A549 (cell line): ENCODE results near the gene TTLL11. TPM values are rescaled to one million over a fixed set of nuclear protein-coding genes. Genes with fewer than 3 reads are reported as not detected.

ENCODE experiments used
- ATAC-seq, 2 experiments: fragments of 200-7000 bp in 1 of 2; fragments of >200 bp in 1 of 2; cut with Nextera tagmentation in 1 of 2; cut with Tn5 transposase in 1 of 2; 3 replicates each; pipeline versions ENCODE4 v1.8.0 to v1.9.1; 2018 to 2020; ENCODE audit warnings: mild to moderate bottlenecking in 1 of 2, moderate library complexity in 1 of 2
- CTCF ChIA-PET: fragments of 300-600 bp; sonication (Branson Sonifier 250); formaldehyde crosslinking; extraction: SDS; loops from one replicate; lab custom pipeline; 2021; ENCODE audit warnings: antibody characterized with exemption, inconsistent platforms; lab: Yijun Ruan, JAX
- POLR2A ChIA-PET: fragments of 350-600 bp; formaldehyde crosslinking; extraction: SDS; loops from one replicate; lab custom pipeline; 2021; ENCODE audit warnings: antibody characterized with exemption, inconsistent platforms; lab: Yijun Ruan, JAX
- DNase-seq, 2 experiments: peaks; one replicate each; pipeline versions ENCODE4 v3.0.0 to v3.0.0-alpha.2; 2011 to 2016; ENCODE audit warnings: low read depth in 1 of 2, low spot score in 1 of 2
- FAIRE-seq: peaks from 2 replicates; lab custom pipeline; 2011; peaks lifted over from hg19 to GRCh38; lab: Jason Lieb, UNC
- H3K27ac ChIP-seq, 2 experiments: fragments of >200 bp; sonication (Bioruptor Twin); formaldehyde crosslinking; 3 replicates each; pipeline ENCODE4 v1.5.1; 2016 to 2017
- H3K4me1 ChIP-seq: fragments of >200 bp; sonication (Bioruptor Twin); formaldehyde crosslinking; 3 replicates; pipeline ENCODE4 v1.6.1; 2016
- H3K4me2 ChIP-seq: fragments of >200 bp; sonication (Bioruptor Twin); formaldehyde crosslinking; 3 replicates; pipeline ENCODE4 v1.6.1; 2016
- H3K4me3 ChIP-seq: fragments of >200 bp; sonication (Bioruptor Twin); formaldehyde crosslinking; 3 replicates; pipeline ENCODE4 v1.5.1; 2016
- H3K9me3 ChIP-seq: fragments of >200 bp; sonication (Bioruptor Twin); formaldehyde crosslinking; 3 replicates; pipeline ENCODE4 v1.6.1; 2016
- ATOH8 ChIP-seq: fragments of 250-450 bp; sonication (Bioruptor Pico); IDR thresholded peaks from 2 replicates; pipeline ENCODE4 v1.5.0; 2020; ENCODE audit warnings: low read depth, mild to moderate bottlenecking, moderate library complexity
- CBX2 ChIP-seq: fragments of 200-600 bp; sonication (generic); IDR thresholded peaks from 2 replicates; pipeline ENCODE4 v1.6.1; 2016; ENCODE audit warnings: low read depth, mild to moderate bottlenecking, borderline replicate concordance
- CEBPB ChIP-seq, 2 experiments: fragments of >200 bp in 1 of 2; sonication (Bioruptor Twin) in 1 of 2; formaldehyde crosslinking in 1 of 2; IDR thresholded peaks; 2 replicates each; pipeline ENCODE4 v1.6.1; 2012 to 2016
- CHD4 ChIP-seq: fragments of 200-600 bp; sonication (generic); IDR thresholded peaks from 2 replicates; pipeline ENCODE4 v1.6.1; 2016; ENCODE audit warnings: antibody characterized with exemption, mild to moderate bottlenecking, borderline replicate concordance
- ELK1 ChIP-seq: fragments of 150-350 bp; IDR thresholded peaks from 2 replicates; pipeline ENCODE4 v1.6.1; 2014; ENCODE audit warnings: low read depth, mild to moderate bottlenecking, low read length
- FOSB ChIP-seq: fragments of 250-450 bp; sonication (Bioruptor Pico); IDR thresholded peaks from 2 replicates; pipeline ENCODE4 v1.5.0; 2020; ENCODE audit warnings: mild to moderate bottlenecking, moderate library complexity
- FOSL2 ChIP-seq, 2 experiments: fragments of 450-650 bp in 1 of 2; fragments of >200 bp in 1 of 2; sonication (Bioruptor Twin) in 1 of 2; formaldehyde crosslinking; IDR thresholded peaks; 2 replicates each; pipeline versions ENCODE4 v1.5.0 to v1.6.1; 2016 to 2020; ENCODE audit warnings: mild to moderate bottlenecking in 1 of 2, moderate library complexity in 1 of 2
- GATA3 ChIP-seq: IDR thresholded peaks from 2 replicates; pipeline ENCODE4 v1.6.1; 2012; ENCODE audit warnings: borderline replicate concordance
- HOXB5 ChIP-seq: fragments of 250-450 bp; sonication (Bioruptor Pico); IDR thresholded peaks from 2 replicates; pipeline ENCODE4 v1.5.0; 2020; ENCODE audit warnings: mild to moderate bottlenecking, moderate library complexity
- KDM5A ChIP-seq: fragments of 200-600 bp; sonication (generic); IDR thresholded peaks from 2 replicates; pipeline ENCODE4 v1.6.1; 2016; ENCODE audit warnings: antibody characterized with exemption, mild to moderate bottlenecking
- MAZ ChIP-seq: fragments of 150-350 bp; IDR thresholded peaks from 2 replicates; pipeline ENCODE4 v1.6.1; 2014; ENCODE audit warnings: antibody characterized with exemption, low read depth, low read length, borderline replicate concordance
- NFE2L2 ChIP-seq: fragments of 150-350 bp; conservative IDR thresholded peaks from 2 replicates; pipeline ENCODE4 v1.6.1; 2014; ENCODE audit warnings: low read length
- NR3C1 ChIP-seq: fragments of >200 bp; sonication (Bioruptor Twin); formaldehyde crosslinking; IDR thresholded peaks from 3 replicates; pipeline ENCODE4 v1.6.1; 2017
- PHF8 ChIP-seq: fragments of 200-600 bp; sonication (generic); IDR thresholded peaks from 2 replicates; pipeline ENCODE4 v1.6.1; 2016; ENCODE audit warnings: low read depth, mild to moderate bottlenecking, antibody characterized with exemption, moderate library complexity, borderline replicate concordance
- POLR2AphosphoS2 ChIP-seq: conservative IDR thresholded peaks from 2 replicates; pipeline ENCODE4 v1.6.1; 2012; ENCODE audit warnings: low read length, improper control_type of control experiment, inconsistent platforms
- RCOR1 ChIP-seq: fragments of 150-350 bp; IDR thresholded peaks from 2 replicates; pipeline ENCODE4 v1.6.1; 2014; ENCODE audit warnings: antibody characterized with exemption, low read length, low read depth
- RNF2 ChIP-seq: fragments of 200-600 bp; sonication (generic); IDR thresholded peaks from 2 replicates; pipeline ENCODE4 v1.6.1; 2016; ENCODE audit warnings: low read depth, mild to moderate bottlenecking, antibody characterized with exemption, moderate library complexity, borderline replicate concordance
- SMC3 ChIP-seq: fragments of >200 bp; sonication (Bioruptor Twin); formaldehyde crosslinking; IDR thresholded peaks from 3 replicates; pipeline ENCODE4 v1.6.1; 2018; ENCODE audit warnings: inconsistent platforms
- SREBF2 ChIP-seq: fragments of 450-650 bp; IDR thresholded peaks from 2 replicates; pipeline ENCODE4 v1.6.1; 2014; ENCODE audit warnings: mild to moderate bottlenecking, moderate library complexity
- ZC3H11A ChIP-seq: fragments of 450-650 bp; IDR thresholded peaks from 2 replicates; pipeline ENCODE4 v1.6.1; 2014; ENCODE audit warnings: antibody characterized with exemption, mild to moderate bottlenecking
- WGBS: methylation state at CpG from one replicate; pipeline ENCODE4 v1.1.6; 2017; ENCODE audit errors: missing lambda C conversion rate; 5-methylcytosine and 5-hydroxymethylcytosine counted together
- polyA plus RNA-seq, 4 experiments: library from polyadenylated mRNA; depleted of rRNA in 3 of 4; stranded (reverse); fragments of >200 nt; fragmentation: RNase III in 1 of 4; extraction: RNeasy Plus Mini Kit Qiagen cat#74134 plus additional on column Dnase treatment in 1 of 4; gene quantifications; 2 replicates in 3 of 4; 3 replicates in 1 of 4; pipeline ENCODE4 v1.2.3, GENCODE V29; 2011 to 2017
- TF ChIP-seq, protein P1 (sequence below): fragments of 200-600 bp; sonication (generic); IDR thresholded peaks from 2 replicates; pipeline ENCODE4 v1.6.1; 2016; ENCODE audit warnings: antibody characterized with exemption, mild to moderate bottlenecking, moderate library complexity

TTLL11 gene
- polyA plus RNA-seq, 2 of the 4 experiments (the other 2 are of a cell fraction) = 1.8 to 2.6 TPM

DNA sequence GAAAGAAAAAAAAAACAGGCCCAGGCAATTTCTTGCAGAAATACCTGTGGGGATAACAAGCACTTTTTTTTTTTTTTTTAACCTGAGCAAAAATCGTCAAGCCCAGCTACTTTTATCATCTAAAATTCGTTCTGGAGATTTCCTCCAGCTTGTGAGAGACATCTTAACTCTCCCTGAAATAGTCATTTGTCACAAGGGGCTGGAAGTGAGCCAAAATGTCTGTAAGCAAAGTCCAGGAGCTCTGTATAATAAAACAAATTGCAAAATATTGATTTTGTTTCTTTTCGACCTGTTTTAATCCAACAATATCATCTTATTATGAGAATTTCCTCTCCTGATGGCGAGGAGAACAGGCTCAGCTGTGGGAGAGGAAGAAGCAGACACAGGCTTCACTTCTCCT, 168.4 kb downstream of the TTLL11 start:
- ATAC-seq (no peak), FAIRE-seq (no peak), DNase-seq (no peak)
- no peak overlapping the region for H3K27ac ChIP-seq
- no peaks in the 10 kb centered on the region for H3K4me1 ChIP-seq
- ChIA-PET POLR2A (no interaction called here), CTCF (interaction anchor here (2.2 kb wide), 1 partner anchor 69 kb away, joined by 5 read pairs; no protein-coding TSS in a partner anchor)
- TF ChIP-seq, protein P1, sequence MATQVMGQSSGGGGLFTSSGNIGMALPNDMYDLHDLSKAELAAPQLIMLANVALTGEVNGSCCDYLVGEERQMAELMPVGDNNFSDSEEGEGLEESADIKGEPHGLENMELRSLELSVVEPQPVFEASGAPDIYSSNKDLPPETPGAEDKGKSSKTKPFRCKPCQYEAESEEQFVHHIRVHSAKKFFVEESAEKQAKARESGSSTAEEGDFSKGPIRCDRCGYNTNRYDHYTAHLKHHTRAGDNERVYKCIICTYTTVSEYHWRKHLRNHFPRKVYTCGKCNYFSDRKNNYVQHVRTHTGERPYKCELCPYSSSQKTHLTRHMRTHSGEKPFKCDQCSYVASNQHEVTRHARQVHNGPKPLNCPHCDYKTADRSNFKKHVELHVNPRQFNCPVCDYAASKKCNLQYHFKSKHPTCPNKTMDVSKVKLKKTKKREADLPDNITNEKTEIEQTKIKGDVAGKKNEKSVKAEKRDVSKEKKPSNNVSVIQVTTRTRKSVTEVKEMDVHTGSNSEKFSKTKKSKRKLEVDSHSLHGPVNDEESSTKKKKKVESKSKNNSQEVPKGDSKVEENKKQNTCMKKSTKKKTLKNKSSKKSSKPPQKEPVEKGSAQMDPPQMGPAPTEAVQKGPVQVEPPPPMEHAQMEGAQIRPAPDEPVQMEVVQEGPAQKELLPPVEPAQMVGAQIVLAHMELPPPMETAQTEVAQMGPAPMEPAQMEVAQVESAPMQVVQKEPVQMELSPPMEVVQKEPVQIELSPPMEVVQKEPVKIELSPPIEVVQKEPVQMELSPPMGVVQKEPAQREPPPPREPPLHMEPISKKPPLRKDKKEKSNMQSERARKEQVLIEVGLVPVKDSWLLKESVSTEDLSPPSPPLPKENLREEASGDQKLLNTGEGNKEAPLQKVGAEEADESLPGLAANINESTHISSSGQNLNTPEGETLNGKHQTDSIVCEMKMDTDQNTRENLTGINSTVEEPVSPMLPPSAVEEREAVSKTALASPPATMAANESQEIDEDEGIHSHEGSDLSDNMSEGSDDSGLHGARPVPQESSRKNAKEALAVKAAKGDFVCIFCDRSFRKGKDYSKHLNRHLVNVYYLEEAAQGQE = no peak
- TF ChIP-seq HOXB5 (CRISPR knock-in tag) (no peak), CEBPB (IDR thresholded peaks at IDR 0.05) (no peak), CHD4 (no peak), GATA3 (no peak), KDM5A (no peak), RCOR1 (no peak), FOSL2 (IDR thresholded peaks at IDR 0.05) (no peak), FOSL2 (CRISPR knock-in tag; IDR thresholded peaks at IDR 0.05) (no peak), MAZ (no peak), ATOH8 (no peak), SREBF2 (no peak), NR3C1 (no peak), NFE2L2 (no peak), FOSB (CRISPR knock-in tag) (no peak), POLR2AphosphoS2 (no peak), RNF2 (no peak), PHF8 (no peak)
- H3K4me3 ChIP-seq = no peak overlapping the region
- H3K4me2 ChIP-seq = no peak overlapping the region
- WGBS = 32% methylated on average over 4 of the region's 4 CpGs
- no peaks in the 10 kb centered on the region for H3K9me3 ChIP-seq

DNA sequence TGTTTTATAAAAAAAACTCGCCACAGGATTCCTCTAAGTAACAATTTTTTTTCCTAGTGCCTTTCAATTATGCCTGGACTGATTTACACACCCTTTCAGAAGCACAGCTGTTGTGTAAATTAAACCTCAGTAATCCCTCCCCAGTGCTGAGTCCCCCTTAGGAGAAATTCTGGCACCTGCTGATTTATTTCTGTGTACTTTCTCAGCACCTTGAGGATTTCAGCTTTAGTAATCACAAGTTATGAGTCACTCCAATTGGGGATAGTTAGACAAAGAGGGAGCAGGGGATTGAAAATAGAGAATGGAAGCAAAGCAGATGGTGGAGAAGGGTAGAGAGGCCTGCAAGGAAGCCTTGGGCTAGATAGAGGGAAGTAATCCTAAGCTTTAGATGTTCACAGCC, 171.7 kb downstream of the TTLL11 start:
- ChIA-PET POLR2A (no interaction called here), CTCF (interaction anchor here (0.6 to 1.0 kb wide), 2 partner anchors 12 to 386 kb away, joined by 3 to 5 read pairs; no protein-coding TSS in a partner anchor)
- DNase-seq = no peak
- ATAC-seq = no peak
- H3K9me3 ChIP-seq = no peaks in the 10 kb centered on the region
- no peak overlapping the region for H3K27ac ChIP-seq
- 81% methylated on average over 1 of the region's 1 CpG for WGBS
- no peaks in the 10 kb centered on the region for H3K4me1 ChIP-seq
- H3K4me2 ChIP-seq = no peak overlapping the region
- no peak overlapping the region for H3K4me3 ChIP-seq
- TF ChIP-seq NFE2L2 = no peak
- no peak for FAIRE-seq

DNA sequence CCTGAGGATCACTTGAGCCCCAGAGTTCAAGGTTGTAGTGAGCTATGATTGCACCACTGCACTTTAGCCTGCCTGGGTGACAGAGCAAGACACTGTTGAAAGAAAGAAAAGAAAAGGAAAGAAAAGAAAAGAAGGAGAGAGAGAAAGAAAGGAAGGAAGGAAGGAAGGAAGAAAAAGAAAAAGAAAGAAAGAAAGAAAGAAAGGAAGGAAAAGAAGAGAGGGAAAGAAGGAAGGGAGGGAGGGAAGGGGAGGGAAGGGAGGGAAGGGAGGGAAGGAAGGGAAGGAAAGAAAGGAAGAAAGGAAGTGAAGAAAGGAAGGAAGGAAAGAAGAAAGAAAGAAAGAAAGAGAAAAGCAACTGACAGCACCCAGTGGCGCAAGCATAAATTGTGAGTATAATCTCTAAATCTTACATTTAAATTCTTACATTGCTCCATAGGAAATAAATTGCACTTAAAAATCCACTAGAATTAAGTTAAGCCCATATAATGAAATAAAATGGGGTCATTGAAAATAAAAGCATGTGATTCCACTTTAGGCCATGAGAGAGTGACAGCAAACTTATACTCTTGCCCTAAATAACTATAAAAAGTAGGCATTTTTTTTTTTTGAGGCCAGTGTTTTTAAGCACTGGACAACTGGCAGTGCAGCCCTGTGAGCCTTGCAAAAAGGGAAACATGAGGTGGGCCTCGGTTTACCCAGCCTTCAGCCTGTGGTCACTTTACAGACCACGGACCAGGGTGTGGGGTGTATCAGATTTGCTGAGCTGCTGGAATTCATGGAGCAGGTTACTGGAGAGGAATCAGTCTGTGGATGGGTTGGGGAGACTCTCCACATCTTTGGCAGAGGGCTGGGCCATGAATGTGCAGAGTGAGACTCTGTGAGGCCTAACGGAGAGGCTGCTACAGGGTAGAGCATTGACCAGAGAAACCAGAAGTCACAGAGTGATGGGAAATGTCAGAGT, 175.5 kb downstream of the TTLL11 start:
- POLR2A ChIA-PET = no interaction called here
- DNase-seq (no peak), ATAC-seq (no peak), FAIRE-seq (no peak)
- Histone ChIP-seq H3K4me2 (no peak overlapping the region), H3K9me3 (no peaks in the 10 kb centered on the region), H3K4me3 (no peak overlapping the region), H3K27ac (no peak overlapping the region), H3K4me1 (peaks cover 8% of the 10 kb centered on the region; the same call in 2 of the 3 replicates)
- TF ChIP-seq CBX2 (no peak), RCOR1 (no peak), ZC3H11A (no peak), ELK1 (no peak), SMC3 (no peak)
- 69% methylated on average over 4 of the region's 4 CpGs for WGBS
- CTCF ChIA-PET = interaction anchor here (1.6 kb wide), 1 partner anchor 11 kb away, joined by 6 read pairs; no protein-coding TSS in a partner anchor
